RKO (cell line): ENCODE results near the gene IDUA.

Experiments
- DNase-seq: peaks from one replicate; pipeline ENCODE4 v3.0.0-alpha.2; 2016; ENCODE audit warnings: low spot score

IDUA gene

GRCh38 chr4:956531-957230 is 30.2 kb upstream of the IDUA start:
- DNase-seq = no peak

GRCh38 chr4:957231-957580 is 29.6 kb upstream of the IDUA start:
- DNase-seq = no peak

DNA sequence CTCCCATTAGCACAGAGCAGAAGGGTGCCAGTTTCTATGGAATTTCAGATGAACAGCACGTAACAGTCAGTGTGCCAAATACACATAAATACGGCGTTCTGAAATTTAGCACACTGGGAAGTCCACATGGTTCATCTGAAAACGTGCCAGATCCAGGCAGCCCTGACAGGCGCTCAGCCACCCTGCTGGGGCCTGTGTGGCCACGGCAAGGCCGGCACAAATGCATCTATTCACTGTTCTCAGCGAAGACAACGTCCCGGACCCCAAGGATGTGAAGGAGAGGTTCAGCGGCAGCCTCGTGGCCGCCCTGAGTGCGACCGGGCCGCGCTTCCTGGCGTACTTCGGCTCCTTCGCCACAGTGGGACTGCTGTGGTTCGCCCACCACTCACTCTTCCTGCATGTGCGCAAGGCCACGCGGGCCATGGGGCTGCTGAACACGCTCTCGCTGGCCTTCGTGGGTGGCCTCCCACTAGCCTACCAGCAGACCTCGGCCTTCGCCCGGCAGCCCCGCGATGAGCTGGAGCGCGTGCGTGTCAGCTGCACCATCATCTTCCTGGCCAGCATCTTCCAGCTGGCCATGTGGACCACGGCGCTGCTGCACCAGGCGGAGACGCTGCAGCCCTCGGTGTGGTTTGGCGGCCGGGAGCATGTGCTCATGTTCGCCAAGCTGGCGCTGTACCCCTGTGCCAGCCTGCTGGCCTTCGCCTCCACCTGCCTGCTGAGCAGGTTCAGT is 29.1 kb upstream of the IDUA start:
- DNase-seq = no peak

DNA sequence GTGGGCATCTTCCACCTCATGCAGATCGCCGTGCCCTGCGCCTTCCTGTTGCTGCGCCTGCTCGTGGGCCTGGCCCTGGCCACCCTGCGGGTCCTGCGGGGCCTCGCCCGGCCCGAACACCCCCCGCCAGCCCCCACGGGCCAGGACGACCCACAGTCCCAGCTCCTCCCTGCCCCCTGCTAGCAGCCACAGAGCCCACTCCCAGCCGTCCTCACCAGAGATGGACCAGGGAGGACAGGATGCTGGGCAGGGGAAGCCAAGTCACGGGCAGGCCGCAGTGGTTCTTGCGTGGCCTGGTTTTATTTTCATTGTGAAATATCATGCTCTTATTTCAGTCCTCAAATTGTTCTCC is 28.6 kb upstream of the IDUA start:
- DNase-seq = no peak

- no peak for DNase-seq
Observed at GRCh38 chr4:958696-959337, 28.0 kb upstream of the IDUA start.

- DNase-seq = no peak
Observed at GRCh38 chr4:959338-960139, 27.3 kb upstream of the IDUA start.

GRCh38 chr4:960140-960635 is 26.7 kb upstream of the IDUA start:
- DNase-seq = no peak

DNA sequence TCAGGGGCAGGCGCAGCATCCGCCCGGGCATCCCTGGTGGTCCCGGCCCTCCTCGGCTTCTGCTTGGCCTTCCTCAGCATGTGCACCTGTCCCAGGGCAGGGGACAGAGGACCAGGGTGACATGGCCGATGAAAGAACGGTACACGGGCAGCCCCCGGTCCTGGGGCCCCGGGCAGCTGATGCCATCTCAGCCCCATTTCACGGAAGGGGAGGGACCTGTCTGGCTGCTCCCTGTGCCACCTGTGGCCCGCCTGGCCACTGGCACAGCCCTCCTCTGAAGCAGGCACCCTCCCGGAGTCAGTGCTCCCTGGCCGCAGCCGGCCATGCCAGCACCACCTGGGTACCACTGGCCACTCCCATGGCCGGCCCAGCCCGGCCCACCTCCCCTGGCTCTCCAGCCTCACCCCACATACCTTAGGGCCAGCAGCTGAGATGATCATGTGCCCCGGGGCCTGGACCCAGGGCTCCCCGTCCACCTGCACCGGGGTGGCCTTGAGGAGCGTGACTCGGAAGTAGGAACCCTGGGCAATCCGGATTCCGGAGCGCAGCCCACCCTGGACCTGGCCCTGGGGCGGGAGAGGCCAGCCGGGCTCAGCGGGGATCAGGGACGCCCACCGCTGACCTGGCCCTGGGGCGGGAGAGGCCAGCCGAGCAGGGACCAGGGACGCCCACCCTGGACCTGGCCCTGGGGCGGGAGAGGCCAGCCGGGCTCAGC is 26.1 kb upstream of the IDUA start:
- DNase-seq = no peak

DNA sequence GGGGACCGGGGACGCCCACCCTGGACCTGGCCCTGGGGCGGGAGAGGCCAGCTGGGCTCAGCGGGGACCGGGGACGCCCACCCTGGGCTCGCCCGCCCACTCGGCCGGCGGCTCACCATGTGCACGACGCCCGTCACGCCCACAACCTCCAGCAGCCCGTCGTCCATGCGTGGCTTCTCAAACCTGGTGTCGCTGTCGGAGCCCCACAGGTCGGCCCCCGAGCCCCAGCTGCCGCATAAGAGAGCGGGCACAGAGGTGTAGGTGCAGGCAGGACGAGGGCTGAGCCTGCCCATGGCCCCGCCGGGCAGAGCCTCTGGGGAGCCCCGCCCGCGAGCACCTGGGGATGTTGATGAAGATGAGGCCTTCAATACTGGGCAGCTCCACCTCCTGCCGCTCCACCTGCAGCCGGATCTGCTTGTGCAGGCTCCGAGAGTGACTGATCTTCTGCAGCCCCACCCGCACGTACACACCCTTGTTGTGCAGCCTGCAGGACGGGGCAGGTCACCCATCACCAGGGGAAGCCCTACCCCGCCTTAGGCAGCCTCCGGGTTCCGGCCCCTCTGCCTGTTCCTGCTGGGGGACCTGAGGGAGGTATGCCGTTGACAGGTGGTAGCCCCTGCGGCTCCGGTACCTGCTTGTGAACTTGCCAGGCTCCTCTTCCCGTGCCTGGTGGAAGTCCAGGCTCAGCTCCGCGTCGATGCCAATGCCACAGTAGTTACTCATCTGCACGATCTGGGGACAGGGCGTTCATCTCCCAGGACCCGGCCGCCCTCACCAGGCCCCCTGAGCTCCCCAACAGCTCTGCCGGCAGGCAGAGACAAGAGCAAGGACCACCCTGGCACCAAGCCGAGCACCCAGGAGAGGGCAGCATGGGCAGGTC is 25.3 kb upstream of the IDUA start:
- no peak for DNase-seq

- DNase-seq = no peak
Observed at GRCh38 chr4:962231-963208, 24.3 kb upstream of the IDUA start.

- DNase-seq = no peak
Observed at GRCh38 chr4:963276-964225, 23.3 kb upstream of the IDUA start.

DNA sequence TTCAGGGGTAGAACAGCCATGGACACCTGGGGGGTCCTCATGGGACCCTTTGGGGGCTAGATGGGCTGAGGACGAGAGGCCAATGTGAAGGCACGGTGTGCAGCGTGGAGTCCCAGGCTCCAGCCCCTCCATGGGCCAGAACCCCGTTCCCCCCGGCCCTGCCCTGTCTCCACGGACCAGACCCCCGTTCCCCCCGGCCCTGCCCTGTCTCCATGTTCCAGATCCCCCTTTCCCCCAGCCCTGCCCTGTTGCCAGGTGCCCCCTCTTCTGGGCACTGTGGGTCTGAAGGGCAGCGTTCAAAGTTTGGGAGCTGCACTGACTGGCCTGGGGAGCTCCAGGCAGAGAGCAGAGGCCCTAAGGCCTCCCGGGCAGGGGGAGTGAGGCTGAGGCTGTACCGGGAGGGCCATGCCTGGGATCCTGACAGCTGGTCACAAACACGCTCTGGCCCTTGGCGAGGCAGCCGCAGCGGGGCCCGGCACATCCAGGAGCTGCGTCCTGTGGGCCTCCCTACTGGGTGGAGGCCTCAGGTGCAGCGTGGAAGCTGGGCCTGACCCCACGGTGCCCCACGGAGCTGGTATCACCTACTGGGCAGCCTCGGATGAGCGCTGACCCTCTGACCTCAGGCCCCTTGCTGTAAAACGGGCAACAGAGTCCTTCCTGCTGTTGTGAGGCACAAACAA is 22.4 kb upstream of the IDUA start:
- no peak for DNase-seq

DNA sequence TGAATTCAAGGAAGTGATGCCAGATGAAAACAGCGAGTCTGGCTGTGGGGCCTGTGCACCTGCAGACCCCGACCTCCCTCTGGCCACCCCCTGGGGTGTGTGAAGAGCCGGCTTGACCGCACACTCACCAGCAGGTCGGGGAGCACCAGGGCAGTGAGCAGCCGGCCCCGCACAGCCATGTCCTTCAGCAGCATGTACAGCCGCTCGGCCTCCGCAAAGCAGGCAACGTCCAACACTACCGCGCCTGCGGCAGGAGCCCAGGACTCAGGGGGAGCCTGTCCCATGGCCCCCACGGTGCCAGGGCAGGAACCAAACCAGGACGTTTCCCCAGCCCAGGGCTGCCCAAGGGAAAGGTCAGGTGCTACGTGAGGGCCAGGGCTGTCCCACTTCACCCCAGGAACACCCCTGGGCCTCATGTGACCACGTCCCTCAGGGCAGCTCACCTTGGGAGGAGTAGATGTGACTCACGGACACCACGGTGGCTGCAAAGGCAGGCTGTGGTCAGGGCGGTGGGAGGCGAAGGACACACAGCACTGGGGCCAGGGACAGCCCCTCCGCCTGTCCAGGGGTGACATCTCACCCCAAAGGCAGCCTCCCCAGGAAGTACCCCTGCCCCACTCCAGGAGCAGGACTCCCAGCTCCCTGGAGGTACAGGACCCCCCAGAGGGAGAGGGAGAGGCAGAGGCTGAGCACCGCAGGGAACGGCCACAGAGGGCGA is 21.6 kb upstream of the IDUA start:
- DNase-seq = no peak

GRCh38 chr4:965766-966134 is 21.1 kb upstream of the IDUA start:
- DNase-seq = no peak

DNA sequence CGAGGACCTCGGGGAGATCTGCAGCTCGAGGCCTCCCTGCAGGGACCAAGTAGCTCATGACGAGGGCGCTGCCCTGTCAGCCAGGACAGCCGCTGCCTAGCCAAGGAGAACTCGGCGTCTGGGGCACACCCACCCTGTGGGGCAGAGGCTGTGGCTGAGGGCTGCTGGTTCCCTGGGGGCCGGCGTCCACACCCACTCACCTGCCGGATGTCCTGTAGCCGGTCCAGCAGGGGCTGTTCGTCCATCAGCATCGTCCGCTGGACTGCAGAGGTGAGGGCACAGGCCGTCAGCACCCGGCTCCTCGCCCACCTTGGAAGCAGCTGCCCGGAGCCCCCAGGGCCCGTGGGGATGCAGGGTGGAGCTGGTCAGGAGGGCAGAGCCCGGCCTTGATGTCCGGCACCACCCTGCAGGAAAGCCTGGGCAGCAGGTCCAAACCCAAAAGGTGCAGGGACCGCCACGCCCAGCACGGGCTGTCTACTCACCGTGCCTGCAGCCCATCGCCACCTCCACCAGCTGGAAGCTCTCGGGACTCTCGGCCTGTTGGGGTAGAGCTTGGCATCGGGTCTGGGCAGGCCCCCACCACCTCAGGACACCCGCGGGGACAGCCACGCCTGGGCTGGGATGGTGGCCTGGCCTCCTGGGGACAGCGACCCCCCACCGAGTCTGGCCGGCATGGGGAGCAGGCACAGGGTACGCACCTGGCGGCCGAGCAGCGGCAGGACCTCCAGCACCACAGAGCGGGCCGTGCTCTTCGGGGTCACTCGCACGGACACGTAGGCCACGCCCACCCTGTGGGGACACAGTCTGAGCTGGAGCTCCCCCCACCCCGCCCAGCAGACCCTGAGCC is 20.4 kb upstream of the IDUA start:
- no peak for DNase-seq
